Measurements from ENCODE around the gene KASH5. TPM values are rescaled to one million over a fixed set of nuclear protein-coding genes. Genes with fewer than 3 reads are reported as not detected.

Gene KASH5
- total RNA-seq, 4 donors from 2014 or later = not detected

DNA sequence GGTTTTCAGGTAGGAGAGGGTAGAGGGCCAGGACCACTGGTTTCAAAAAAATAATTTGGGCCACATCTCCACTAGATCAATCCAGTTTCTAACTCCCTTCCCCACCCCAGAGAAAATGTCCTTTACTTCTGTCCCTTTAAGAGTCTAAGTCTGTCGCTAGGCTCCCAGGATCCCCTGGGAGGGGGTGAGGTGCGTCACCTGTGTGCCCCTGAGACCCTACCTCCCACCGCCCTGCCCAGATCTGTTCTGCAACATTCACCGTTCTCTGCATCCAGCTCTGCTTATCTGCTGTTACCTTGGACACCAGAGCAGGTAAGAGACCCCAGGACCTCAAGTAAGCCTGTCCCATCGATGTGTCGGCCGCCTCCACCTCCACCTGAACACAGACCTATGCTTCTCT is 37.1 kb downstream of the KASH5 start, which contains the start of gene GFY:
GFY (plus strand) TSS at position 211 of the 400 bp plus-strand sequence. CDS start 1,043 bp downstream, outside the sequence.
- Histone ChIP-seq H3K9me3 (no peaks in the 10 kb centered on the region), H3K4me1 (peaks cover 40% of the 10 kb centered on the region), H3K36me3 (no peaks in the 10 kb centered on the region), H3K4me3 (no peak within 1 kb of the TSS), H3K27ac (no peak within 1 kb of the TSS), H3K27me3 (peaks cover 96% of the 10 kb centered on the region)
- DNase-seq (ENCODE audit: low spot score in 2 of 2) = peak in 1 of 2 donors; percentile 54
- 70% methylated on average over 7 of the region's 7 CpGs for WGBS
- TF ChIP-seq EP300 (IDR thresholded peaks at IDR 0.05) (no peak), POLR2AphosphoS5 (IDR thresholded peaks at IDR 0.05) (no peak), CTCF (IDR thresholded peaks at IDR 0.05) (no peak), POLR2A (IDR thresholded peaks at IDR 0.05) (no peak)

DNA sequence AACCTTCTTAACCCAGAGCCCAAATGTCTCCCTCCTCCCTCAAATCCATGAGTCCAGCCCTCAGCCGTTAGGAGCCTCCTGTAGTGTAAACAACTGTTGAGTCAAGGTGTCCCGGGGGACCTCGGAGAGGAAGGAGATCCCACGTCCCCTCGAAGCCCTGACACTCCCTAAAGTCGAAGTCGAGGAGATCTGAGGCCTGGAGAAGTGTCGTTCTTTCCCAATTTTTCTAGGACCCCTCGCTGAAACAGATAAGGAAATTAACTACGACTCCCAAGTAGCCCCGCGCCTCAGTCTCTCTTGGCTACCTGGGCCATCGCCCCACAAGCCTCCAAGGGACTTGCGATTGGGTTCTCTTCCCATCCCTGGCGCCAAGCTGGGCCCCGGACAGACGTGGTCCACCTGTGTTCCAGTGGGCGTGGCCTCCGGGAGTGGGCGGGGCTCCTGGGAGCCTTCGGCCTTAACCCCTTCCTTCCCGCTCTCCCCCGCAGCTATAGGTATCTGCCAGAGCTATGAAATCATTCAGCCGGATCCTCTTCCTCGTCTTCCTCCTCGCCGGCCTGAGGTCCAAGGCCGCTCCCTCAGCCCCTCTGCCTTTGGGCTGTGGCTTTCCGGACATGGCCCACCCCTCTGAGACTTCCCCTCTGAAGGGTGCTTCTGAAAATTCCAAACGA is 38.0 kb downstream of the KASH5 start:
- H3K27ac ChIP-seq = no peak overlapping the region
- DNase-seq (ENCODE audit: low spot score in 2 of 2) = peak in 1 of 2 donors; percentile 76
- no peaks in the 10 kb centered on the region for H3K9me3 ChIP-seq
- TF ChIP-seq CTCF (IDR thresholded peaks at IDR 0.05) = no peak
- no peak for TF ChIP-seq POLR2AphosphoS5 (IDR thresholded peaks at IDR 0.05)
- TF ChIP-seq EP300 (IDR thresholded peaks at IDR 0.05) = no peak
- no peak for TF ChIP-seq POLR2A (IDR thresholded peaks at IDR 0.05)
- H3K36me3 ChIP-seq = no peaks in the 10 kb centered on the region
- H3K4me3 ChIP-seq = no peak overlapping the region
- H3K4me1 ChIP-seq = peaks cover 36% of the 10 kb centered on the region
- WGBS = 5% methylated on average over 27 of the region's 30 CpGs
- H3K27me3 ChIP-seq = peaks cover 96% of the 10 kb centered on the region

DNA sequence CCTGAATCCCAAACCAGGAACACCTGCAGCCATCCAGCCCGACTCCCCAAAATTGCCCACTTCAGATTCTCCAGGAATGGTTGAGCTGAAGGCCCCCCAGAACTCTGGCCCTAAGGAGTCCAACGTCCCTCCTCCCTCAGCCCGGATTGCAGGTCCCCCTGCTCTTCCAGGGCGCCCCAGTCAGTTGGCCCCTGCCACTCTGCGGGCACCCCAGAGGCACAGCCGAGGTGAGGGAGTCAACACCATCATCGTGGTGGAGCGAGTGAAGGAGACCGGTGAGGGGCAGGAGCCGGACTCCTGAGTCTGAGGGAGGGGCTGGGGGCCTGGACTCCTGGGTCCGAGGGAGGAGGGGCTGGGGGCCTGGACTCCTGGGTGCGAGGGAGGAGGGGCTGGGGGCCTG is 39.3 kb downstream of the KASH5 start:
- Histone ChIP-seq H3K36me3 (no peaks in the 10 kb centered on the region), H3K27me3 (peaks cover 96% of the 10 kb centered on the region), H3K9me3 (no peaks in the 10 kb centered on the region), H3K4me1 (peaks cover 27% of the 10 kb centered on the region), H3K4me3 (no peak overlapping the region), H3K27ac (no peak overlapping the region)
- no peak for TF ChIP-seq EP300 (IDR thresholded peaks at IDR 0.05)
- no peak for TF ChIP-seq POLR2AphosphoS5 (IDR thresholded peaks at IDR 0.05)
- no peak for TF ChIP-seq CTCF (IDR thresholded peaks at IDR 0.05)
- no peak for TF ChIP-seq POLR2A (IDR thresholded peaks at IDR 0.05)
- WGBS = 40% methylated on average over 2 of the region's 12 CpGs
- DNase-seq (ENCODE audit: low spot score in 2 of 2) = peak in 1 of 2 donors; percentile 52

DNA sequence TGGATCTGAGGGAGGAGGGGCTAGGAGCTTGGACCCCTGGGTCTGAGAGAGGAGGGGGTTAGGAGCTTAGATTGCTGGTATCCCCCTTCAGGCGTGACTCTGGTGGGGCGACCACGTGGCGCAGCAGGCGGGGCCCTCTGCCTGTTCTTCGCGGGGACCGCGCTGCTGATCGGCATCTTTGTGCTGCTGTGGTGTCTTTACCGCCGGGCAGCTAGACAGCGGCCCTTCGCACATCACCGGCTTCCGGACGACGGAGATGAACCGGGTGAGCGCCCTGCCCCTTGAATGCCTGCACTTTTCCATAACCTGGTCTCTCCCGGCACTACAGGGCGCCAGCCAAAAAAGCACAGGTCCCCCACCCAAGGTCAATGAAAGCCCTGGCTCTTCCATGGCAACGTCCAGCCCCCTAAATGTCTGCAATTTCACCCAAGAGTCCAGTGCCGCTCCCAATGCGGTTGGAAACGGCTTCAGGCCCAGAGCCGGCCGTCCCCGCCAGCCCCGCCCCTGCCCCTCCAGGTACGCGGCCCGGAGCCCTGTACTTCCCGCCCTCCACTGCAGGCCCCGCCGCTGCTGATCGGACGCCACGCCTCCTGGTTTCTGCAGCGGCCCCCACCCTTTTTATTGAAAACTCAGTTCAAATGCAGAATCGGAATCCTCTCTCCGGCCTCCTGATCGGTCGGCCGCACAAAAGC is 40.0 kb downstream of the KASH5 start:
- TF ChIP-seq POLR2A (IDR thresholded peaks at IDR 0.05) (no peak), EP300 (IDR thresholded peaks at IDR 0.05) (no peak), POLR2AphosphoS5 (IDR thresholded peaks at IDR 0.05) (no peak), CTCF (IDR thresholded peaks at IDR 0.05) (no peak)
- H3K4me3 ChIP-seq = peak overlapping the region; percentile 20
- no peak overlapping the region for H3K27ac ChIP-seq
- H3K36me3 ChIP-seq = no peaks in the 10 kb centered on the region
- H3K9me3 ChIP-seq = no peaks in the 10 kb centered on the region
- WGBS = under 1% methylated on average over 30 of the region's 45 CpGs
- H3K27me3 ChIP-seq = peaks cover 96% of the 10 kb centered on the region
- DNase-seq (ENCODE audit: low spot score in 2 of 2) = peak in 1 of 2 donors; percentile 65
- H3K4me1 ChIP-seq = peaks cover 21% of the 10 kb centered on the region
